H9 (cell line): Measurements from ENCODE around the gene NDUFS3. TPM values are rescaled to one million over a fixed set of nuclear protein-coding genes. Genes with fewer than 3 reads are reported as not detected.

ENCODE experiments used
- DNase-seq: peaks from one replicate; pipeline ENCODE4 v3.0.0-alpha.2; 2017
- H2AFZ ChIP-seq: one replicate; pipeline ENCODE4 v1.6.1; 2013; ENCODE audit warnings: mild to moderate bottlenecking, low read length, control low read depth, moderate library complexity
- H2AK5ac ChIP-seq: 2 replicates; pipeline ENCODE4 v1.6.1; 2013; ENCODE audit warnings: low read length, control low read depth, mixed read lengths; ENCODE audit not compliant: insufficient read length
- H2BK120ac ChIP-seq: one replicate; pipeline ENCODE4 v1.6.1; 2013; ENCODE audit warnings: low read depth, mild to moderate bottlenecking, low read length, control low read depth, inconsistent platforms; ENCODE audit not compliant: poor library complexity, severe bottlenecking
- H2BK12ac ChIP-seq: 2 replicates; pipeline ENCODE4 v1.6.1; 2013; ENCODE audit warnings: low read length, control low read depth, mixed read lengths, low read depth; ENCODE audit not compliant: insufficient read length
- H2BK15ac ChIP-seq: 2 replicates; pipeline ENCODE4 v1.6.1; 2013; ENCODE audit warnings: low read depth, low read length, control low read depth
- H2BK20ac ChIP-seq: one replicate; pipeline ENCODE4 v1.6.1; 2013; ENCODE audit warnings: low read depth, mild to moderate bottlenecking, low read length, control low read depth, inconsistent platforms; ENCODE audit not compliant: poor library complexity, severe bottlenecking
- H2BK5ac ChIP-seq: 2 replicates; pipeline ENCODE4 v1.6.1; 2013; ENCODE audit warnings: low read length, control low read depth, mixed read lengths; ENCODE audit not compliant: insufficient read length
- H3K14ac ChIP-seq: 2 replicates; pipeline ENCODE4 v1.6.1; 2013; ENCODE audit warnings: low read length, control low read depth; ENCODE audit not compliant: insufficient read depth
- H3K18ac ChIP-seq: 2 replicates; pipeline ENCODE4 v1.6.1; 2013; ENCODE audit warnings: low read depth, mild to moderate bottlenecking, mixed read lengths, low read length, control low read depth; ENCODE audit not compliant: insufficient read length
- H3K23ac ChIP-seq: 2 replicates; pipeline ENCODE4 v1.6.1; 2013; ENCODE audit warnings: low read length, control low read depth, mixed read lengths, low read depth; ENCODE audit not compliant: insufficient read length
- H3K23me2 ChIP-seq: 2 replicates; pipeline ENCODE4 v1.6.1; 2013; ENCODE audit warnings: low read depth, mild to moderate bottlenecking, mixed read lengths, low read length, control low read depth; ENCODE audit not compliant: insufficient read length, poor library complexity, severe bottlenecking
- H3K27ac ChIP-seq: 2 replicates; pipeline ENCODE4 v1.5.1; 2013; ENCODE audit warnings: low read length, control low read depth, mixed read lengths, low read depth; ENCODE audit not compliant: insufficient read length
- H3K27me3 ChIP-seq: 2 replicates; pipeline ENCODE4 v1.6.1; 2013; ENCODE audit warnings: low read length, control low read depth, inconsistent platforms; ENCODE audit not compliant: insufficient read depth
- H3K4ac ChIP-seq: 2 replicates; pipeline ENCODE4 v1.6.1; 2013; ENCODE audit warnings: low read depth, mild to moderate bottlenecking, control low read depth, inconsistent platforms, low read length, moderate library complexity
- H3K4me1 ChIP-seq: 2 replicates; pipeline ENCODE4 v1.6.1; 2013; ENCODE audit warnings: low read length, control low read depth, inconsistent platforms; ENCODE audit not compliant: insufficient read depth
- H3K4me2 ChIP-seq: 2 replicates; pipeline ENCODE4 v1.6.1; 2013; ENCODE audit warnings: low read length, control low read depth, mixed read lengths; ENCODE audit not compliant: insufficient read length, insufficient read depth
- H3K56ac ChIP-seq: 2 replicates; pipeline ENCODE4 v1.6.1; 2013; ENCODE audit warnings: low read depth, mild to moderate bottlenecking, mixed read lengths, low read length, control low read depth; ENCODE audit not compliant: insufficient read length
- H3K79me1 ChIP-seq: 2 replicates; pipeline ENCODE4 v1.6.1; 2013; ENCODE audit warnings: low read depth, mild to moderate bottlenecking, moderate library complexity, low read length, control low read depth, inconsistent platforms; ENCODE audit not compliant: insufficient read depth, poor library complexity, severe bottlenecking
- H3K79me2 ChIP-seq: 2 replicates; pipeline ENCODE4 v1.6.1; 2013; ENCODE audit warnings: low read length, control low read depth, inconsistent platforms; ENCODE audit not compliant: insufficient read depth
- H3K9ac ChIP-seq: 2 replicates; pipeline ENCODE4 v1.6.1; 2013; ENCODE audit warnings: low read length, control low read depth, mixed read lengths; ENCODE audit not compliant: insufficient read length; ENCODE audit errors: extremely low read depth
- H3K9me3 ChIP-seq: one replicate; pipeline ENCODE4 v1.6.1; 2013; ENCODE audit warnings: low read depth, low read length, inconsistent platforms; ENCODE audit not compliant: control insufficient read depth
- H3T11ph ChIP-seq: one replicate; pipeline ENCODE4 v1.6.1; 2013; ENCODE audit warnings: mild to moderate bottlenecking, low read length, control low read depth, inconsistent platforms
- H4K20me1 ChIP-seq: one replicate; pipeline ENCODE4 v1.6.1; 2013; ENCODE audit not compliant: control insufficient read depth, insufficient read length, insufficient read depth
- H4K5ac ChIP-seq: 2 replicates; pipeline ENCODE4 v1.6.1; 2013; ENCODE audit warnings: low read depth, mild to moderate bottlenecking, mixed read lengths, low read length, control low read depth; ENCODE audit not compliant: insufficient read length
- H4K8ac ChIP-seq: replicated peaks from 2 replicates; pipeline ENCODE4 v1.6.1; 2013; ENCODE audit warnings: low read length, control low read depth, mixed read lengths, low read depth; ENCODE audit not compliant: insufficient read length
- H4K91ac ChIP-seq: 2 replicates; pipeline ENCODE4 v1.6.1; 2013; ENCODE audit warnings: low read depth, mild to moderate bottlenecking, moderate library complexity, mixed read lengths, low read length, control low read depth; ENCODE audit not compliant: insufficient read length
- H3K27ac Mint-ChIP-seq, 3 experiments: 2 replicates in 2 of 3; 3 replicates in 1 of 3; pipeline ENCODE4 v1.8.0; 2020 to 2021; ENCODE audit warnings: mixed read lengths in 3 of 3, mild to moderate bottlenecking in 1 of 3, moderate library complexity in 1 of 3
- H3K27me3 Mint-ChIP-seq: 2 replicates; pipeline ENCODE4 v1.8.0; 2021; ENCODE audit warnings: low read depth, mild to moderate bottlenecking, moderate library complexity, mixed read lengths
- H3K36me3 Mint-ChIP-seq, 3 experiments: 2 replicates in 2 of 3; 3 replicates in 1 of 3; pipeline ENCODE4 v1.8.0; 2020 to 2021; ENCODE audit warnings: low read depth in 3 of 3, mixed read lengths in 3 of 3; ENCODE audit not compliant: insufficient read depth in 1 of 3
- H3K4me1 Mint-ChIP-seq, 2 experiments: 2 replicates each; pipeline ENCODE4 v1.8.0; 2020; ENCODE audit warnings: mixed read lengths in 2 of 2
- H3K4me3 Mint-ChIP-seq, 2 experiments: 2 replicates in 1 of 2; 3 replicates in 1 of 2; pipeline ENCODE4 v1.8.0; 2020 to 2021; ENCODE audit warnings: mild to moderate bottlenecking in 2 of 2, mixed read lengths in 2 of 2, moderate library complexity in 1 of 2
- H3K9me3 Mint-ChIP-seq, 2 experiments: 2 replicates in 1 of 2; 3 replicates in 1 of 2; pipeline ENCODE4 v1.8.0; 2020; ENCODE audit warnings: mild to moderate bottlenecking in 2 of 2, mixed read lengths in 2 of 2, moderate library complexity in 1 of 2
- WGBS: extraction: QIAGEN DNeasy Blood & Tissue Kit; methylation state at CpG from one replicate; pipeline ENCODE4 v1.1.7; 2013; ENCODE audit warnings: missing lambda C conversion rate, low lambda C conversion rate, mixed read lengths; ENCODE audit not compliant: insufficient read length; ENCODE audit errors: extremely low coverage; 5-methylcytosine and 5-hydroxymethylcytosine counted together
- total RNA-seq: library from RNA; stranded (reverse); gene quantifications from 2 replicates; pipeline ENCODE4 v1.2.1, GENCODE V29; 2021
- TF ChIP-seq, protein P1 (sequence below): fragments of 200-600 bp; sonication (generic); conservative IDR thresholded peaks from 3 replicates; pipeline ENCODE4 v1.8.0; 2021; ENCODE audit warnings: antibody characterized with exemption, mild to moderate bottlenecking

The NDUFS3 gene
- total RNA-seq, 1 experiment from 2014 or later: 144 TPM

DNA sequence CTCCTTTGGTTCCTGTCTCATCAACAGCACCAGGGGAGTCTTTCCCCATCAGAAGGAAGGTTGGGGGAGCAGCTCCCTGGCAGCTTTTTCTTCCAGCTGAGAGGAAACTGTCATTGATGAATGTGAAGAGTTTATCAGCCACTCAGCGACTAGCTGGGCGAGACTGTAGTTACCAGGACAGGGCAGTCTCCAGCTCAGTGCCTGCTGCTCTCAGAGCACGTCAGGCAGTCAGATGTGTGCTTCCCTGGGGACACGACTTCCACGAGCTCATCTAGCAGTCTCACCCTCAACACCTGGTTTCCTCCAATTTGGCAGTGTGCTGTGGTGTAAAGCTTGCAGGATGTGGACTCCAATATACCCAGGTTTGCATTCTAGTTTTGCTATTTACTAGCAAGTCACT lies 27.9 kb downstream of the NDUFS3 start:
- Histone ChIP-seq H3K14ac (no peak overlapping the region), H4K8ac (no peak overlapping the region), H3K9me3 (no peaks in the 10 kb centered on the region), H3K23me2 (no peaks in the 10 kb centered on the region), H2BK15ac (no peak overlapping the region), H3K4me2 (no peak overlapping the region), H2AK5ac (no peak overlapping the region), H4K20me1 (no peaks in the 10 kb centered on the region), H3K23ac (no peak overlapping the region), H3T11ph (no peak overlapping the region), H4K91ac (no peak overlapping the region), H2BK5ac (no peak overlapping the region), H3K79me2 (no peaks in the 10 kb centered on the region), H3K79me1 (no peaks in the 10 kb centered on the region), H3K4ac (no peak overlapping the region), H3K27ac (no peak overlapping the region), H2BK120ac (no peak overlapping the region), H3K4me1 (no peaks in the 10 kb centered on the region), H4K5ac (no peak overlapping the region), H3K9ac (no peak overlapping the region), H3K18ac (no peak overlapping the region), H2BK20ac (no peak overlapping the region), H2AFZ (no peak overlapping the region), H3K27me3 (no peaks in the 10 kb centered on the region), H3K56ac (no peak overlapping the region), H2BK12ac (no peak overlapping the region)
- no CpG with 5 or more reads among the region's 5 CpGs for WGBS
- DNase-seq: no peak
- no peaks in the 10 kb centered on the region for H3K9me3 Mint-ChIP-seq
- no peak overlapping the region for H3K27ac Mint-ChIP-seq
- no peaks in the 10 kb centered on the region for H3K4me1 Mint-ChIP-seq
- TF ChIP-seq, protein P1, sequence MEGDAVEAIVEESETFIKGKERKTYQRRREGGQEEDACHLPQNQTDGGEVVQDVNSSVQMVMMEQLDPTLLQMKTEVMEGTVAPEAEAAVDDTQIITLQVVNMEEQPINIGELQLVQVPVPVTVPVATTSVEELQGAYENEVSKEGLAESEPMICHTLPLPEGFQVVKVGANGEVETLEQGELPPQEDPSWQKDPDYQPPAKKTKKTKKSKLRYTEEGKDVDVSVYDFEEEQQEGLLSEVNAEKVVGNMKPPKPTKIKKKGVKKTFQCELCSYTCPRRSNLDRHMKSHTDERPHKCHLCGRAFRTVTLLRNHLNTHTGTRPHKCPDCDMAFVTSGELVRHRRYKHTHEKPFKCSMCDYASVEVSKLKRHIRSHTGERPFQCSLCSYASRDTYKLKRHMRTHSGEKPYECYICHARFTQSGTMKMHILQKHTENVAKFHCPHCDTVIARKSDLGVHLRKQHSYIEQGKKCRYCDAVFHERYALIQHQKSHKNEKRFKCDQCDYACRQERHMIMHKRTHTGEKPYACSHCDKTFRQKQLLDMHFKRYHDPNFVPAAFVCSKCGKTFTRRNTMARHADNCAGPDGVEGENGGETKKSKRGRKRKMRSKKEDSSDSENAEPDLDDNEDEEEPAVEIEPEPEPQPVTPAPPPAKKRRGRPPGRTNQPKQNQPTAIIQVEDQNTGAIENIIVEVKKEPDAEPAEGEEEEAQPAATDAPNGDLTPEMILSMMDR: no peak
- no peaks in the 10 kb centered on the region for H3K27me3 Mint-ChIP-seq
- peaks cover 0 to 4% (median 2%) of the 10 kb centered on the region in 3 experiments; a peak in 2 of 7 replicates for H3K36me3 Mint-ChIP-seq
- no peak overlapping the region for H3K4me3 Mint-ChIP-seq
